Globus pallidus (tissue), 1 donor: ENCODE data around the gene KIRREL3.
"Not testable (repeated sequence)": the region's sequence is repeated elsewhere in the genome, so short reads cannot be mapped to it uniquely, and the experiment has no call there.

Source experiments
- DNase-seq: peaks from one replicate; pipeline ENCODE4 v3.0.0-alpha.2; 2015; ENCODE audit warnings: low spot score

KIRREL3 gene

GRCh38 chr11:126403022-126403581 is 597.5 kb downstream of the KIRREL3 start:
- no peak for DNase-seq

GRCh38 chr11:126400479-126400878 is 600.1 kb downstream of the KIRREL3 start:
- DNase-seq: no peak

DNA sequence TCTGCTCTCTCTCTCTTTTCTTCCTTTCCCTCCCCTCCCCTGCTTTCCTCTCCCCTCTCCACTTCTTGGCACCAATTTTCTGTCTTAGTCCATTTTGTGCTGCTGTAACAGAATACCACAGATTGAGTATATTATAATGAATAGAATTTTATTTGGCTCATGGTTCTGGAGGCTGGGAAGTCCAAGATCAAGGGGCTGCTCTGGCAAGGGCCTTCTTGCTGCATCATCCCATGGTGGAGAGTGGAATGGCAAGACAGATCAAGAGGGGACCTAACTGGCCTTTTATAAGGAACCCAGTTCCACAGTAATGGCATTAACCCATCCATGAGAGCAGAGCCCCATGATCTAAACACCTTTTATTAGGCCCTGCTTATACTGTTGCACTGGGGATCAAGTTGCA is 600.6 kb downstream of the KIRREL3 start:
- DNase-seq: no peak

DNA sequence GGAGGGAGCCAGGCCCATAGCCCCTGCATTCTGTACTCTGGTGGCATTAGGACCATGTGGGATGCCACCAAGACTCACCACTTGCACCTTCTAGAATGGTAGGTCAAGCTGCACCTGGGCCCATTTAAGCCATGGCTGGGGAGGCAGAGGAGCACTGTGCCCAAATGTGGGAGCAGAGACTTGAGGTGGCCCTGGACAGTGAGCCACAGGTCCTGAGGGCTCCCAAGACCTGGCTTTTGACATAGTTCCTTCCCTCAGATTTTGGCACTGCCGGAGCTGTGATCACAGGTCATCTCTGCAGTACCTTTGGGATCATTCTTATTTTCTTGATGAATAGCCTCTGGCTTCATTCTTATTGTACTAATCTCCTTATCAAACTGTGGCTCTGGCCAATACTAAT is 601.8 kb downstream of the KIRREL3 start:
- no peak for DNase-seq

DNA sequence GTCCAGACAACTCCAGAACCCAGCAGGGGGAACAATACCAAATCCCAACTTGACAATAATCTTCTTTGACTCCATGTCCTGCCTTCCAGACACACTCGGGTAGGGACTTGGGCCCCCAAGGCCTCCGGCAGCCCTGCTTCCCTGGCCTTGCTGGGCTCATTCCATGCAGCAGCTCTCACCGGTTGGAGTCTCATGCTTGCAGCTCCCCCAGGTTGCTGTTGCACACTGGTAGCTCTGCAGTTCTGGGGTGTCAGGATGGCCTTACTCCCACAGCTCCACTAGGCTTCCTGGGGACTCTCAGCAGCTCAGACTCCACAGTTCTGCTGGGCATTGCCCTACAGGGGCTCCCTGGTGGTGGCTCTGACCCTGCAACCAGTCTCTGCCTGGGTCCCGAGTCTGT is 602.3 kb downstream of the KIRREL3 start:
- no peak for DNase-seq

- DNase-seq: no peak
These were observed 603.6 kb downstream of the KIRREL3 start for GRCh38 chr11:126396965-126397364.

DNA sequence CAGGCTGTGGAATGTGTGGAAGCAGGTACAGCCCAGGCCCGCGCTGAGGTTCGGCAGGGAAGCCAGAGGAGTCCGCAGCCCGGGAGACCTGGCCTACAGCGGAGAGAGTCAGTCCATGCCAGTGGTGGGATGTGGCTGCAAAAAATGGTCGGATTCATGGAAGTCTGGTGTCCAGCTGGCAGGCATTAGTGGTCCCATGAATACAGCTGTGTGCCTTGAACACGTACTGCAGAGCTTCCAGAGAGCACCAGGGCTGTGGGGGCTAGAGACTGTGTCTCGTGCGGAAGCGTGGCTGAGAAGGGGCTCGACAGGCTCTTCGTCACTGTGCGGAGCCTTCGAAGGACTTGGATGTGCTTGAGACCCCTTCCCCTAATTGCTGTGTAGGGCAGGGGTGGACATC is 604.3 kb downstream of the KIRREL3 start:
- not testable (repeated sequence) for DNase-seq

- not testable (repeated sequence) for DNase-seq
These were observed 604.8 kb downstream of the KIRREL3 start for GRCh38 chr11:126395784-126396183.

DNA sequence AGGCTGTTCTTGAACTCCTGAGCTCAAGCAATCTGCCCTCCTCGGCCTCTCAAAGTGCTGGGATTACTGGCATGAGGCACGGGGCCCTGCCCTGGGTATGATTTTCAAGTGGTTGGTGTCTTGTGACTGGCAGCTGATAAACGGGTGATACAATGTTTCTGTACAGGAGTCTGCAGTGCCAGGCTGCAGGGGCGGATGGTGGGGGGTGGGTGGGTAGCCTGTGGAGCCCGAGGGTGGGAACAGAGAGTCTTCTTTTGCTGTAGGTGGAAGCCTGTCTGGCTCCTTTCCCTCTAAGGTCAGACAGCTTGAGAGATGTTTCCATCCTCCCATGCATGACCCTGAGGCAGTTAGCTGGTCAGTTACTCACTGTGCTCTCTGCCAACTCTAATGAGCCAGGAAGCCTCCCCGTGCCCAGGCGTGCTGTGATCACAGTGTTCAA is 605.9 kb downstream of the KIRREL3 start:
- DNase-seq: peak; percentile 69

DNA sequence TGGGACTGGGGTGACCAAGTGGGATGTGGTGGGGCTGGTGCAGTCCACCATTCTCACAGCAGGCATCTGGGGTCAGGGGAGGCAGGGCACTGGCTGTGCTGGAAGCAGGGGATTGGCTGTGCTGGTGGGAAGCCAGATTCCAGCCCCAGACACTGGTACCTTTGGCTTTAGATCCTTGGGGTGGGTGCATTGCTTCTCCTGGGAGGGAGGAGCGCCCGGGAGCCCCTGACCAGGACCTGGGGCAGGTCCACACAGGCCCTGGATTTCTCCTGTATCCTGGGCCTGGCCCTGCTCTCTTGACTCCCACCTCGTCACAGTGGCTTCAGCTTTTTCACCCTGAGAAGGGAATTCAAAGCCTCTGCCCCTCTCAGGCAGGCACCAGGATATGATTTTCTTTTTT is 606.5 kb downstream of the KIRREL3 start:
- DNase-seq: no peak

- no peak for DNase-seq
These were observed 607.4 kb downstream of the KIRREL3 start for GRCh38 chr11:126393143-126393542.

DNA sequence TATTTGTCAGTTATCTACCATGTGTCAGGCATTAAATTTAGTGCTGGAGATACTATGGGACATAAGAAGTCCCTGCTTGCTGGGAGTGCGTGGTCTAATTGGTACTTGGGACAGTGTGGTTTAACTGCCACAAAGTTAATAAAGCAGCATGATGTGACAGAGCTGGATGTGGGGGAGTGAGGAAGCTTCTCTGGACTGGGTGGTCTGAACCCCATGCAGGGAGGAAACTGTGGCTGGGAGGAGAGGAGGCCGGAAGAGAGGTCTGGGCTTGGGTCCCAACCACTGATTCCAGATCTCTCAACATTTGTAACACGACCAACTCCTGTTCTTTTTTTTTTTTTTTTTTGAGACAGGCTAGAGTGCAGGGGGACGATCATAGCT is 607.9 kb downstream of the KIRREL3 start:
- DNase-seq: no peak

DNA sequence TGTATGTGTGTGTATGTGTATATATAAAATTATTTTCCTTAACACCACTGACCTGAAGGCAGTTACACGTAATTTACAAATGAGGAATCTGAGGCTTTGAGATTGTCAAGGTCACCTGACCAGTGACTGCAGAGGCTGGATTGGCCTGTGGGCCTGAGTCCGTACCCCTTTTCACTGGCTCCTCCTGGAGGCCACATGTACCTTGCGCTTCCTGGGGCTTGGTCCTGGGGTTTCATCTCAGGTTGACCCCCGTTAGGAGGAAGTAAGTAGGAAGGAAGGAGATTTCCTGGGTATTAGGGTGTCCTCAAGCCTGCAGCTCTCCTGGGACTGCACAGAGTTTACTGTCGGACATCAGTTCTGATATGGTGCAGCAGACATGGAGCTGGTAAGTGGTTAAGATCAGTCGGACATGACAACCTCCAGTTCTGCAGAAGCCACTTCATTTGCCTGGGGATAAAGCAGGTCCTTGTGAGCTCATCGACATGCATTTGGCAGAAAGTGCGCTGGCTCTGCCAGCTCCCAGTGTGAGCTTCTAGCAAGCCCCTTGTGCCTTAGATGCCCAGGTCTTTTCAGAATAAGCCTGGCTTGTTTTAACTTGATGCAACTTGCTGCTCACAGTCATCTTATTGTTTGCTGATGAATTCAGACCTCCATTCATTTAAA is 608.5 kb downstream of the KIRREL3 start:
- DNase-seq: peak; percentile 86

GRCh38 chr11:126391286-126391954 is 609.1 kb downstream of the KIRREL3 start:
- no peak for DNase-seq

DNA sequence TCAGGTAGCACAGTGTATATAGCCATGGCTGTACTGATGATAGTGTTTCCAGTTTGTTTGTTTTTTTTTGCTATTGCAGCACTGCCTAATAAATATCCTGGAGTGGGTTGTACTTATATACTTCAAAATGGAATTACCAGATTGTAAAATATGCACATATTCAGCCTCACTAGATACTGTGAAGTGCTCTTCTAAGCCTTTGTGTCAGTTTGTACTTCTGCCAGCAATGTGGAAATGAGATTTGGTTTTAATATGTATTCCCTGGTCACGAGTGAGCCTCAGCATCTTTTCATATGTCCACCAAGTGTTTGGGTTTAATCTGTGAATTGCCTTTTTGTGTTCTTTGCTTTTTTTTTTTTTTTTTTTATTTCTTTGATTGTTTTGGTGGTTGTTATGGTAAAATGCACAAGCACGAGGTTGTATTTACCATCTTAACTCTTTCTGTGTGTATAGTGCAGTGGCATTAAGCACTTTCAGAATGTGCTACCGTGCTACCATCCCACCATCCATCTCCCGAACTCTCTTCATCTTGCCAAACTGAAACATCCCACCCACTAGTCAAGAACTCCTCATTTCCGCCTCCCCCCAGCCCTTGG is 610.2 kb downstream of the KIRREL3 start:
- DNase-seq: no peak

GRCh38 chr11:126387857-126388256 is 612.7 kb downstream of the KIRREL3 start:
- no peak for DNase-seq

DNA sequence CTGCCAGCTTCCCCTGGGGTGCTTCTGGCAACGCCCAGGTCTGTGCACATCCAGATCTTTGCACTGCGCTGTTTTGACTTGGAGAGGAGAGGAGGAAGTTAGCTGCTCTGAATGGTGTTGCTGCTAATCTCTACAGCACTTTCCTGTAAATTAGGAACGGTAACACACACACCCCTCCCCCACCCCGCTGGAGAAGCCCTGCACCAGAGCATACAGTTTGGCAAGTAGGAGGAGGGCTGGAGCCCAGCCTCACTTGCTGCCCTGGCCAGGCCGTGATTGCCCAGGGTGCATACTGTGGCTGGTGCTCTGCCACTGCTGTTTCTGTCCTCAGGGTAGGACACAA is 613.9 kb downstream of the KIRREL3 start:
- DNase-seq: not testable (repeated sequence)

- DNase-seq: no peak
These were observed 614.4 kb downstream of the KIRREL3 start for GRCh38 chr11:126385991-126386728.

- DNase-seq: no peak
These were observed 616.0 kb downstream of the KIRREL3 start for GRCh38 chr11:126384449-126385070.

DNA sequence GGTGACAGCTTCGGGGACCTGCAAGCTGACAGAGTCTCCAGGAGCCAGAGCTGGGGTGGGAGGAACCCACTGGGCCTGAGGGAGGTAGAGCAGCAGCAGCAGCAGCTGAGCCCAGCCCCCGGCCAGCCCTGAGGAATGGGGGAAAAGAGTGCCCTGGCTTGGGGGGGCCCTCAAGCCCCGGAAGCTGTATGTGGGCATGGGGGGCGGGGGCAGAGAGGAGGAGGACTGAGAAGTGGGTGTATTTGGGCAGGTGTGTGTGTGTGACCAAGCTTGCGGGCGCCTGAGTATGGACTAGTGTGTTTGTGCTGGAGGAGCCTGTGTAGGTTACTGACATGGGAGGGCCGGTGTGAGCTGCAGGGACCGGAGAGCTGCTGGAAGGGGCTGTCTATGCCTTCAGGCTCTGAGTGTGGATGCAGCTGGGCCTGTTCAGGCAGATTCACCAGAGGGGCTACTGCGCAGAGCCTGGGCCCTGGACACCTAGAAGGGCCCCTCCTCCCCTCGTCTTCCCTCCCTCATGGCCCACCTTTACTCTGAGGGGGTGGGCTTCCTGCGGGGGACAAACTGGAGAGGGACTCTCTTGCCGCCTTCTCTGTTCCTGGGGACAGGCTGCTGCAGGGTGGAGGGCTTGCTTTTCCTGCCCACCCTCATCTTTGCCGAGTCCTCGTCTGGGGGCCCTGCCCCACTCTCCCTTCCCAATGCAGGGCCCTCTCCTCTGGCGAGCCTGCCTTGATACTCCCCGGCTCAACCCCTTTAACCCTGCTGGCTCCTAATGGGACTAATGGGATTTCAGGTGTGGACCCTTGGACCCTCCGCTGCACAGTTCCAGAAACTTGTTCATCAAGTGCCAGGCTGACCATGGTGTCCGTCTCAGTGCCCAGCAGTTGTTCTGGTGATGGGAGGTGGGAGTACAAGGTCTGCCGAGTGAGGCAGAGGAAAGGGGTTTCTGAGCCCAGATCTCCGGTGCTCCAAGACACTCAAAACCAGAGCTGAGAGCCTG is 616.9 kb downstream of the KIRREL3 start:
- no peak for DNase-seq

DNA sequence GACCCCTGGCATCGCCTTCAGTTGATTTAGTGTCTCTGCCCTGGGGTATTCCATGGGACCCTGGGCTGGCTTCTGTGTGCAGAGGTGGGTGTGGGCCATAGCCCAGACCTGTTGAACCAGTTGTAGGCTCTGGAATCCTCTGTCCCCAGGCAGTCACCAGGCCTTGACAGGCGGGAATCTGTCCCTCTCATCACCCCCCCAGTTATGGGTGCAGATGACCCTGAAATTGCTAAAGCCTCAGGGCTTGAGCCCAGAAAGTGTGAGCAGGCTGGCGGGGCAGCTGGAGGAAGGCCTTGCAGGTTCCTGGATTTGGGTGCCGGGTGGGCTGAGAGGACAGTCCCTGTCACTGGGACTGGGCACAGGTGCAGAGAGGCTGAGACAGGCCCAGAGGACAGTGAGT is 617.9 kb downstream of the KIRREL3 start:
- not testable (repeated sequence) for DNase-seq
